A673 (cell line): ENCODE results near the gene MAT1A. TPM values are rescaled to one million over a fixed set of nuclear protein-coding genes. Genes with fewer than 3 reads are reported as not detected.

ENCODE experiments used
- BruUV-seq: library from RNA; stranded (reverse); fragments of 400-500 nt; replicated peaks from 2 replicates; lab custom pipeline; 2021; lab: Mats Ljungman, UMichigan
- CTCF ChIA-PET: fragments of 300-600 bp; sonication (Branson Sonifier 250); formaldehyde crosslinking; loops from one replicate; lab custom pipeline; 2022; ENCODE audit warnings: antibody characterized with exemption; lab: Charles Lee
- POLR2A ChIA-PET: fragments of 300-600 bp; sonication (Branson Sonifier 250); formaldehyde crosslinking; loops from one replicate; lab custom pipeline; 2022; ENCODE audit warnings: antibody characterized with exemption; ENCODE audit not compliant: low non-redundant PET; lab: Charles Lee
- DNase-seq: peaks from one replicate; pipeline ENCODE4 v3.0.0-alpha.2; 2015; ENCODE audit warnings: low spot score
- H3K27ac ChIP-seq: fragments of 200-600 bp; sonication (generic); 2 replicates; pipeline ENCODE4 v1.5.1; 2016; ENCODE audit warnings: mixed run types, low read depth, mild to moderate bottlenecking, mixed read lengths, antibody characterized with exemption, low read length; ENCODE audit not compliant: poor library complexity, severe bottlenecking
- H3K27me3 ChIP-seq: fragments of 200-600 bp; sonication (generic); replicated peaks from 2 replicates; pipeline ENCODE4 v1.6.1; 2017; ENCODE audit warnings: mixed run types, low read depth, mild to moderate bottlenecking, mixed read lengths, antibody characterized with exemption, low read length; ENCODE audit not compliant: insufficient read depth, poor library complexity
- H3K36me3 ChIP-seq: fragments of 200-600 bp; sonication (generic); 2 replicates; pipeline ENCODE4 v1.6.1; 2016; ENCODE audit warnings: mixed run types, mild to moderate bottlenecking, mixed read lengths, antibody characterized with exemption, low read length; ENCODE audit not compliant: insufficient read depth, poor library complexity, severe bottlenecking
- H3K4me1 ChIP-seq: fragments of 200-600 bp; sonication (generic); 2 replicates; pipeline ENCODE4 v1.6.1; 2017; ENCODE audit warnings: mixed run types, mild to moderate bottlenecking, mixed read lengths, antibody characterized with exemption, low read length; ENCODE audit not compliant: insufficient read depth, poor library complexity, severe bottlenecking
- H3K4me3 ChIP-seq: fragments of 200-600 bp; sonication (generic); 2 replicates; pipeline ENCODE4 v1.5.1; 2016; ENCODE audit warnings: low read depth, mixed run types, mild to moderate bottlenecking, mixed read lengths, low read length; ENCODE audit not compliant: poor library complexity, severe bottlenecking
- H3K9me3 ChIP-seq: fragments of 200-600 bp; sonication (generic); 2 replicates; pipeline ENCODE4 v1.6.1; 2016; ENCODE audit warnings: mixed run types, low read depth, mild to moderate bottlenecking, mixed read lengths, antibody characterized with exemption, low read length; ENCODE audit not compliant: poor library complexity, severe bottlenecking
- EZH2 ChIP-seq: fragments of 200-600 bp; sonication (generic); IDR thresholded peaks from 2 replicates; pipeline ENCODE4 v1.6.1; 2017; ENCODE audit warnings: borderline replicate concordance, low read depth, mild to moderate bottlenecking, mixed read lengths, antibody characterized with exemption, low read length; ENCODE audit not compliant: poor library complexity, severe bottlenecking
- intact Hi-C: fragments of 100-400 bp; cut with micrococcal nuclease; formaldehyde crosslinking; loops from one replicate; pipeline ENCODE4 v1.10.0; 2022; ENCODE audit not compliant: unreplicated experiment
- total RNA-seq: library from RNA; stranded (reverse); gene quantifications from 2 replicates; pipeline ENCODE4 v1.2.3, GENCODE V29; 2021
- TF ChIP-seq, protein P1 (sequence below): fragments of 300-800, 200-600 bp; sonication (generic); conservative IDR thresholded peaks from 2 replicates; pipeline ENCODE4 v1.5.1; 2017; ENCODE audit warnings: low read depth, mild to moderate bottlenecking, antibody characterized with exemption, low read length, moderate library complexity, mixed read lengths

Gene MAT1A
- total RNA-seq, 1 experiment from 2014 or later = not detected

DNA sequence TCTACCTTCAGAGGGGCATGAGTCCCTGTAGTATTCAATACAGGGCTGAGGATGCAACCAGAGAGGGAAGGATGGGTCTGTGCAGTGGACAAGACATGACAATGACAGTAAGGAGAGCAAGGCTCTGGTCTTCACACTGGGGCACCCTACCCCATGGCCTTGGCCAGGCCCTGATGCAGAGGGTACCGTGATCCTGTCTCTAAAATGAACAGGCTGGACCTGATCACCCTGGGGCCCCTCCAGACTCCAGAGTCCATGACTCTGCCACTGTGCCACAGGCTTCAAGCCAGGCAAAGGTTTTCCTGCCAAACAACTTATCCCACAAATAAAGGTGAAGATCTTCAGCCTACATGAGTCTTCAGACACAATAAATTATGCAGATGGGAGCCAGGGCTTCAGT lies 4.9 kb downstream of the MAT1A start:
- no peak overlapping the region for H3K27ac ChIP-seq
- CTCF ChIA-PET = no interaction called here
- POLR2A ChIA-PET = no interaction called here

DNA sequence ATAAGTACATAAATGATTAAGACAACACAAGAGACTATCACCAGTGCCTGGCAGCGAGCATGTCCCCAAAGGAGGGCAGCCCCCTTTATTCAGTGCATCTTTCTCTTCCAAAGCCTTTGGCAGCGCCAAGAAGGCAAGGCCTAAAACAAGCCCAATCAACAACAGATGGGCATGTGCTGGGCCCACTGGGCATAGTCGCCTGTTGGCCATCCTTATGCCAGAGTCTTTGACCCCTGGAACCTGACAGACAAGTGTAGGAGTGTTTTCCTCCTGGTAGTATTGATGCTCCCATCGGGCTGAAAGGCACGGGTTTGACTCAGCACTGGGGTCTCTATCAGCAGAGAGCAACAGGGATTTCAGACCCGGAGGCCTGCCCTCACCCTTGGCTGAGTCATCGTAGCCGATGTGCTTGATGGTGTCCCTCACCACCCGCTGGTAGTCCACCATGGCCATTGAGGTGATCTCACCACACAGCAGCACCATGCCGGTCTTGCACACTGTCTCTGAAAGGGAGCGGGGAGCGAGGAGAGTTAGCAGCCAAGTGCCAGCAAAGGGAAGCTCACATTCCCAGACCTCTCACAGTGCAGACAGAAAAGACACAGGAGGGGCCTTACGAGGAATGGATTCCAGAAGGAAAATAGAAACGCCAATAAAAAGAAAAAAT lies 5.8 kb downstream of the MAT1A start:
- TF ChIP-seq EZH2 = no peak
- TF ChIP-seq, protein P1, sequence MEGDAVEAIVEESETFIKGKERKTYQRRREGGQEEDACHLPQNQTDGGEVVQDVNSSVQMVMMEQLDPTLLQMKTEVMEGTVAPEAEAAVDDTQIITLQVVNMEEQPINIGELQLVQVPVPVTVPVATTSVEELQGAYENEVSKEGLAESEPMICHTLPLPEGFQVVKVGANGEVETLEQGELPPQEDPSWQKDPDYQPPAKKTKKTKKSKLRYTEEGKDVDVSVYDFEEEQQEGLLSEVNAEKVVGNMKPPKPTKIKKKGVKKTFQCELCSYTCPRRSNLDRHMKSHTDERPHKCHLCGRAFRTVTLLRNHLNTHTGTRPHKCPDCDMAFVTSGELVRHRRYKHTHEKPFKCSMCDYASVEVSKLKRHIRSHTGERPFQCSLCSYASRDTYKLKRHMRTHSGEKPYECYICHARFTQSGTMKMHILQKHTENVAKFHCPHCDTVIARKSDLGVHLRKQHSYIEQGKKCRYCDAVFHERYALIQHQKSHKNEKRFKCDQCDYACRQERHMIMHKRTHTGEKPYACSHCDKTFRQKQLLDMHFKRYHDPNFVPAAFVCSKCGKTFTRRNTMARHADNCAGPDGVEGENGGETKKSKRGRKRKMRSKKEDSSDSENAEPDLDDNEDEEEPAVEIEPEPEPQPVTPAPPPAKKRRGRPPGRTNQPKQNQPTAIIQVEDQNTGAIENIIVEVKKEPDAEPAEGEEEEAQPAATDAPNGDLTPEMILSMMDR = no peak
- H3K9me3 ChIP-seq = no peaks in the 10 kb centered on the region
- no peaks in the 10 kb centered on the region for H3K36me3 ChIP-seq
- peaks cover 4% of the 10 kb centered on the region for H3K27me3 ChIP-seq
- BruUV-seq = no TSS peak
- intact Hi-C loops = no loop called here
- CTCF ChIA-PET = no interaction called here
- POLR2A ChIA-PET = no interaction called here
- DNase-seq = no peak
- no peak overlapping the region for H3K4me3 ChIP-seq
- H3K4me1 ChIP-seq = no peaks in the 10 kb centered on the region
- no peak overlapping the region for H3K27ac ChIP-seq

More for the DNA sequence above, 4.9 kb downstream of the MAT1A start:
- no peaks in the 10 kb centered on the region for H3K9me3 ChIP-seq
- BruUV-seq = no TSS peak
- no peak for DNase-seq
- no peaks in the 10 kb centered on the region for H3K36me3 ChIP-seq
- H3K4me1 ChIP-seq = no peaks in the 10 kb centered on the region
- H3K4me3 ChIP-seq = no peak overlapping the region
- TF ChIP-seq, protein P1 = no peak
- no peak for TF ChIP-seq EZH2
- intact Hi-C loops = no loop called here
- H3K27me3 ChIP-seq = peaks cover 4% of the 10 kb centered on the region

DNA sequence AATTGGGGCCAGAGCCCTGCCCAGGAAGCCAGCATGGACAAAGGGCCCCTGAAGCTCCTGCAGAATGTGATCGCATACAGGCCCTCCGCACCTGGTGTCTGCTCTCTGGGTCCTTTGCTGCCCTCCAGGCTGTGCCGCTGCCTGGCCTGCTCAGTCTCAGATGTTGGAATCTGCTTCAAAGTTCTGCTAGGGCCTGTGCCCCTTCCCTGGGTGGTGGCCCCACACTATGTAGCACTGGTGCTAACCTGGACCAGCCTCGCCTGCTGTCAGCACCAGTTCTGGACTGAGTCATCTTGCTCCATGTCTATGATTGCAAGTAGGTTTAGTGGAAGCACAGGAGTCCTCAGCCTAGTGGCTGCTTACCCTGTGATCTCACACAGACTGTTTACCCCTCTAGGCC lies 6.3 kb downstream of the MAT1A start:
- no peak overlapping the region for H3K27ac ChIP-seq
- POLR2A ChIA-PET = no interaction called here
- H3K36me3 ChIP-seq = no peaks in the 10 kb centered on the region
- H3K4me3 ChIP-seq = no peak overlapping the region
- H3K9me3 ChIP-seq = no peaks in the 10 kb centered on the region
- H3K4me1 ChIP-seq = no peaks in the 10 kb centered on the region
- TF ChIP-seq, protein P1 = no peak
- no peak for TF ChIP-seq EZH2
- no peaks in the 10 kb centered on the region for H3K27me3 ChIP-seq
- no TSS peak for BruUV-seq
- intact Hi-C loops = no loop called here
- CTCF ChIA-PET = no interaction called here
- no peak for DNase-seq
